ENCODE data around the gene FYCO1.
A peak's percentile ranks its signal among the peaks of the same experiment; 100 is the strongest.
"Not testable (repeated sequence)": the region's sequence is repeated elsewhere in the genome, so short reads cannot be mapped to it uniquely, and the experiment has no call there.

Gene FYCO1

DNA sequence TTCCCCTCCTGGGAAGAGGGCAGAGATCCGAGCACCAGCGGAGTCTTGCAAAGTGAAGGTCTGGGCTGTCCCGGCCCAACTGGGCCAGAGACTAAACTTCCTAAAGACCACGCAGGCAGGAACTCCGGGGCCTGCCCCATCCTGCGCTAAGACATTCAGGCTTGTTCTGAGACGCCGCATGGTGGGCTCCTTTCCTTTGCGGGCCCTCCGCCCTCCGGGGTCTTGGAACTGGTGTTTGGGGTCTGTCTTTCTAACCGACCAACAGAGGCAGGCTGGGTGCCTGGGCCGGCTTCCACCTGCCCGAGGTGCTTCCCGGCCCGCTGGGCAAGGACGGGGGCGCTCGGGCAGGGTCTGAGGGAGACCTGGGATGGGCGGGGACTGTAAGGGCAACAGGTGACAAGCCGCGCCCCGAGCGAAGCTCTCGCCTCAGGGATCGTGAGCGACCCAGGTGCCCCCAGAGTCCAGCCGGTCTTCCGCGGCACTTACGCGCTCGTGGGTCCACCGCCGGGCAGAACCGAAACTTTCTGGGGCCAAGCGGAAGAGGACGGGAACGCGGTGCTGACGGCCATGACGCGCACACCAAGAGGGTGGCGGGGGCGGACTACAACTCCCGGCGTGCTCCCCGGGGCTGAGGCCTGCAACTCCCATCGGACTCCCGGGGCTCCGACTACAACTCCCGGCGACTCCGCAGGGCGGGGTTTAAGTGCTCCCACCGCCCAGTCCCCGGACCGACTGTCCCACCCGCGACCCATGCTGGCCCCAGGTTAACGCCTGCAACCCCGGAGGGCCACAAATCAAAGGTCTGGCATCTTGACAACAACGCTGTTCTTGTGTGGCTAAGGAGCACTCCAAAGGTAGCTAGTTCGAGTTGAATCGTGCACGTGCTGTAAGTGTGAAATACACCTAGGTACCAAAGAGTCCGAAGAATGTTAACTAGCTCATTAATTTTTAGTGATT is at the start of gene FYCO1:
FYCO1 (minus strand) TSS at position 589 of the 957 bp plus-strand sequence. CDS start 10,914 bp downstream, outside the sequence.
- Histone ChIP-seq H3K27ac (ENCODE audit: low read depth, low read length) (peak within 1 kb of the TSS; percentile 85), H3K36me3 (ENCODE audit: control insufficient read depth in 5 of 5, insufficient read depth in 5 of 5, low read length in 5 of 5) (no peaks in the 10 kb centered on the region), H3K27me3 (ENCODE audit: control insufficient read depth in 5 of 5, insufficient read depth in 4 of 5, low read length in 5 of 5) (no peaks in the 10 kb centered on the region), H3K4me1 (ENCODE audit: control insufficient read depth in 5 of 5, insufficient read depth in 5 of 5, low read length in 5 of 5) (peaks cover 8 to 40% (median 33%) of the 10 kb centered on the region in 5 donors), H3K9ac (ENCODE audit: low read length in 5 of 5) (peak within 1 kb of the TSS; percentile 73 to 98 (median 94)), H3K4me3 (ENCODE audit: low read depth in 1 of 5, low read length in 5 of 5) (peak within 1 kb of the TSS; percentile 85 to 92 (median 89)), H3K9me3 (ENCODE audit: control insufficient read depth in 5 of 5, low read length in 5 of 5) (no peaks in the 10 kb centered on the region)

DNA sequence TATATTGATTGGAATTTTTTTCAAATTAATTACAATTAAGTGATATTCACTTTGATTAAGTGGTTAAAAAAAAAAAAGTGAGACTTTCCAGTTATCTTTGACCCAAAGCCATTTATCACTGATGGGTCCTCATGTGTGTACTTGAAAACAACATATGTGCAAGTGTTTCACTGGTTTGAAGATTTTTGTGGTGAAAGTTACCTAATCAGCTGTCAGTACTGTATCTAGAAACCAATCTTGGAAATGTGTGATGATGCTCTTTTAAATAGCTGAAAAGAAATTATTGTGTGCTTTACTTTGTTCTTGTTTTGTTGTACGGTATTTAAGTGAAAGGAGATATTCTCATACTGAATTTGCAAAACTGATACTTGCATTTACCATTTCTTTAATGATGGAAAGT is 43.3 kb upstream of the FYCO1 start:
- Histone ChIP-seq H3K4me1 (ENCODE audit: control insufficient read depth in 5 of 5, insufficient read depth in 5 of 5, low read length in 5 of 5) (no peaks in the 10 kb centered on the region), H3K9ac (ENCODE audit: low read length in 5 of 5) (no peak overlapping the region), H3K4me3 (ENCODE audit: low read depth in 1 of 5, low read length in 5 of 5) (no peak overlapping the region), H3K36me3 (ENCODE audit: control insufficient read depth in 5 of 5, insufficient read depth in 5 of 5, low read length in 5 of 5) (no peaks in the 10 kb centered on the region), H3K27me3 (ENCODE audit: control insufficient read depth in 5 of 5, insufficient read depth in 4 of 5, low read length in 5 of 5) (no peaks in the 10 kb centered on the region), H3K9me3 (ENCODE audit: control insufficient read depth in 5 of 5, low read length in 5 of 5) (peaks cover 0 to 2% (median 0%) of the 10 kb centered on the region in 5 donors), H3K27ac (ENCODE audit: low read depth, low read length) (no peak overlapping the region)

DNA sequence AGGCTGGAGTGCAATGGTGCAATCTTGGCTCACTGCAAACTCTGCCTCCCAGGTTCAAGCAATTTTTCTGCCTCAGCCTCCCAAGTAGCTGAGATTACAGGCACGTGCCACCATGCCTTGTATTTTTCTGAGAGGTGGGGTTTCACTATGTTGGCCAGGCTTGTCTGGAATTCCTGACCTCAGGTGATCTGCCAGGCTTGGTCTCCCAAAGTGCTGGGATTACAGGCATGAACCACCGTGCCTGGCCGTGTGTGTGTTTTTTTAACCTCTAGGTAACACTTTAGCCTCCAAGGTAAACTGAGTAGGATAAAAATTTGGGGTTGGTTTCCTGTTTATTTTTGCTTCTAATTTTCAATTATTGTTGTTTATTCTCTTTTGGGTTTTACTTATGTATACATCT is 42.4 kb upstream of the FYCO1 start:
- H3K4me1 ChIP-seq (ENCODE audit: control insufficient read depth in 5 of 5, insufficient read depth in 5 of 5, low read length in 5 of 5); H3K9me3 ChIP-seq (ENCODE audit: control insufficient read depth in 5 of 5, low read length in 5 of 5); H3K27me3 ChIP-seq (ENCODE audit: control insufficient read depth in 5 of 5, insufficient read depth in 4 of 5, low read length in 5 of 5); H3K9ac ChIP-seq (ENCODE audit: low read length in 5 of 5); H3K27ac ChIP-seq (ENCODE audit: low read depth, low read length); H3K36me3 ChIP-seq (ENCODE audit: control insufficient read depth in 5 of 5, insufficient read depth in 5 of 5, low read length in 5 of 5); H3K4me3 ChIP-seq (ENCODE audit: low read depth in 1 of 5, low read length in 5 of 5): not testable (repeated sequence)

DNA sequence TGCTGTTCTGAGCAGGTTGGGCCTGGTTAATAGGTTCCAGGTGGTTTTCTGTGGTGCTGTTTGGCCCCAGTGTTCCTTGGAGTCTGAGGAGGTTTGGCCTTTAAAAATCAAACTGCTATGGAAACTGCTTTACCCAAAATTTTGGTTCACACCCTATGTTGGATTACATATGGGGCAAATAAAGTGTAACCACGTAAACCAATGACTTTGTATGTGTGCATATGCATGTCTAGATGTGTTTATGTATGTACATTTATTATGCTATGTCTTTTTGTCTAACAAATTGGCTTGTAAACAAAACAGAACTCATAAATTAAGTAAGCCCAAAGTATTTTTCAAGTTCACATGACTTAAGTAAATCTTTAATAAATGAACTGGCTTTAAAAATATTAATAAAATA is 40.6 kb upstream of the FYCO1 start:
- H3K9me3 ChIP-seq (ENCODE audit: control insufficient read depth in 5 of 5, low read length in 5 of 5): peaks cover 0 to 3% (median 0%) of the 10 kb centered on the region in 5 donors
- H3K36me3 ChIP-seq (ENCODE audit: control insufficient read depth in 5 of 5, insufficient read depth in 5 of 5, low read length in 5 of 5): no peaks in the 10 kb centered on the region
- H3K27ac ChIP-seq (ENCODE audit: low read depth, low read length): no peak overlapping the region
- H3K27me3 ChIP-seq (ENCODE audit: control insufficient read depth in 5 of 5, insufficient read depth in 4 of 5, low read length in 5 of 5): no peaks in the 10 kb centered on the region
- no peak overlapping the region for H3K9ac ChIP-seq (ENCODE audit: low read length in 5 of 5)
- H3K4me3 ChIP-seq (ENCODE audit: low read depth in 1 of 5, low read length in 5 of 5): no peak overlapping the region
- H3K4me1 ChIP-seq (ENCODE audit: control insufficient read depth in 5 of 5, insufficient read depth in 5 of 5, low read length in 5 of 5): no peaks in the 10 kb centered on the region

DNA sequence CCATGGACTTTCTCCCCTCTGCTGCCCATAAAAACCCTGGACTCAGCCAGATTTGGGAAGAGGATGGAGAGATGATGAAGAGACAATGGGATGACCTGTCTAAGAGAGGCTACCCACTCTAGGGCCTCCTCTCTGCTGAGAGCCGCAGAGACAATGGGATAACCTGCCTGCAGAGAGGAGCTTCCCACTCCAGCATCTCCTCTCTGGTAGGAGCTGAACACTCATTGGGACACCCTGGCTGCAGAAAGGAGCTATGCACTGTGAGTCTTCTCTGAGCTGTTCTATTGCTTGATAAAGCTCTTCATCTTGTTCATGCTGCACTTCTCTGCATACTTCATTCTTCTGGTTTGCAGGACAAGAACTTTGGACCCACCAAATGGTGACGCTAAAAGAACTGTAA is 36.1 kb upstream of the FYCO1 start:
- Histone ChIP-seq H3K27me3 (ENCODE audit: control insufficient read depth in 5 of 5, insufficient read depth in 4 of 5, low read length in 5 of 5) (no peaks in the 10 kb centered on the region), H3K4me1 (ENCODE audit: control insufficient read depth in 5 of 5, insufficient read depth in 5 of 5, low read length in 5 of 5) (no peaks in the 10 kb centered on the region), H3K9ac (ENCODE audit: low read length in 5 of 5) (no peak overlapping the region), H3K4me3 (ENCODE audit: low read depth in 1 of 5, low read length in 5 of 5) (no peak overlapping the region), H3K36me3 (ENCODE audit: control insufficient read depth in 5 of 5, insufficient read depth in 5 of 5, low read length in 5 of 5) (no peaks in the 10 kb centered on the region), H3K27ac (ENCODE audit: low read depth, low read length) (no peak overlapping the region), H3K9me3 (ENCODE audit: control insufficient read depth in 5 of 5, low read length in 5 of 5) (peaks cover 0 to 10% (median 10%) of the 10 kb centered on the region in 5 donors)

DNA sequence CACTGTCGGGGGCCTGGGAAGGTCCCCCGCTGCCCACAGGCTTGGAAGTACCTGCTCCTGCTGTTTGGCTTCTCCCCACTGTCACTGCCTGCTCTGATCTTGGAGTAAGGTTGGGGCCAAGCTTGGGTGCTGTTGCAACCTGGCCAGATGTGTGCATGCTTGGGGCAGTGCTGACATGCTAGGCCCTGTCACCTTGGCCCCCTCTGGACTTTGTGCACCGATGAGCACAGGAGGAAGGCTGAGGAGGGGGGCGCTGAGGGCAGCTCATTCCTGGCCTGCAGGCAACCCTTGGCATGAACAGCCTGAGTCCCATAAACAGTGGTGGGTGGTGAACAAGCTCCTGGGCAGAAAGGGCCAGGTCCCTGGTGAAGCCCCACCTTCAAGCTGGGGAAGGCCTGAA is 35.6 kb upstream of the FYCO1 start:
- H3K4me1 ChIP-seq (ENCODE audit: control insufficient read depth in 5 of 5, insufficient read depth in 5 of 5, low read length in 5 of 5): no peaks in the 10 kb centered on the region
- no peak overlapping the region for H3K9ac ChIP-seq (ENCODE audit: low read length in 5 of 5)
- no peaks in the 10 kb centered on the region for H3K36me3 ChIP-seq (ENCODE audit: control insufficient read depth in 5 of 5, insufficient read depth in 5 of 5, low read length in 5 of 5)
- no peak overlapping the region for H3K27ac ChIP-seq (ENCODE audit: low read depth, low read length)
- no peak overlapping the region for H3K4me3 ChIP-seq (ENCODE audit: low read depth in 1 of 5, low read length in 5 of 5)
- H3K27me3 ChIP-seq (ENCODE audit: control insufficient read depth in 5 of 5, insufficient read depth in 4 of 5, low read length in 5 of 5): no peaks in the 10 kb centered on the region
- H3K9me3 ChIP-seq (ENCODE audit: control insufficient read depth in 5 of 5, low read length in 5 of 5): peaks cover 0 to 10% (median 10%) of the 10 kb centered on the region in 5 donors

DNA sequence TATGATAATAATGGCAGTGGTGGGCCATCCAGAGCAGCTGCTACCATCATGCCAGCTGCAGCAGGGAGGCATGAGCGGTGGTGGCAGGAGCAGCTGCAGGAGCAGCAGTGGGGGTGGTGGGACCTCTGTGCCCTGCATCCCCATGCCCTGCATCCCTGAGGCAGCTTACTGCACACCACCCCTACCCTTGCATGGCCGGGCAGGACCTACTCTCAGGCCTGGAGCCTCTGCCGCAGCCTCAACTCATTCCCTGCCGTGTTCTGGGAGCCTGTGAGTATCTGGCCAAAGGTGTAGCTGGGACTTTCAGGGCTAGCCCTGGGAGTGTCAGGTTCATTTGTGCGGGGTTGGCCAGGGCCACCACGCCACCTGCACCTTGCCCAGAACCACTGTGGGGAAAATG is 35.0 kb upstream of the FYCO1 start:
- Histone ChIP-seq H3K36me3 (ENCODE audit: control insufficient read depth in 5 of 5, insufficient read depth in 5 of 5, low read length in 5 of 5) (no peaks in the 10 kb centered on the region), H3K9ac (ENCODE audit: low read length in 5 of 5) (no peak overlapping the region), H3K27ac (ENCODE audit: low read depth, low read length) (no peak overlapping the region), H3K4me3 (ENCODE audit: low read depth in 1 of 5, low read length in 5 of 5) (no peak overlapping the region), H3K27me3 (ENCODE audit: control insufficient read depth in 5 of 5, insufficient read depth in 4 of 5, low read length in 5 of 5) (no peaks in the 10 kb centered on the region), H3K4me1 (ENCODE audit: control insufficient read depth in 5 of 5, insufficient read depth in 5 of 5, low read length in 5 of 5) (no peaks in the 10 kb centered on the region), H3K9me3 (ENCODE audit: control insufficient read depth in 5 of 5, low read length in 5 of 5) (peaks cover 0 to 10% (median 10%) of the 10 kb centered on the region in 5 donors)

DNA sequence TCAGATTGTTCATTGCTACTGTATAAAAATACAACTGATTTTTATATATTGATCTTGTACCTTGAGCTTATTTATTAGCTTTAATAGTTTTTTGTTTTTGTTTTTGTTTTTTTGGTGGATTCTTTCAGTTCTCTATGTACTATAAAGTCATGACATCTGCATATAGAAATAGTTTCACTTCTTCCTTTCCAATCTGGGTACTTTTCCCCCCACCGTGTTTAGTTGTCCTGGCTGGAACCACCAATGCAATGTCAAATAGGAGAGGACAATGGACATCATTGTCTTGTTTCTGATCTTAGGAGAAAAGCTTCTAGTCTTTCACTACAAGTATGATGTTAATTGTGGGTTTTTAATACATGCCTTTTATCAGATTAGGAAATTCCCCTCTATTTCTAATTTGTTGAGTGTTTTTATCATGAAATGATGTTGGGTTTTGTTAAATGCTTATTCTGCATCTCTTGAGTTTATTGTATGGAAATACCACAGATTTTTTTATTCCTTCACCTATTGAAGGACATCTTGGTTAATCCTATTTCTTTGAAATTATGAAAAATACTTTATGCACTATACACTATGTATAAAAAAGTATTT is 34.4 kb upstream of the FYCO1 start:
- Histone ChIP-seq H3K27me3 (ENCODE audit: control insufficient read depth in 5 of 5, insufficient read depth in 4 of 5, low read length in 5 of 5) (no peaks in the 10 kb centered on the region), H3K4me1 (ENCODE audit: control insufficient read depth in 5 of 5, insufficient read depth in 5 of 5, low read length in 5 of 5) (no peaks in the 10 kb centered on the region), H3K4me3 (ENCODE audit: low read depth in 1 of 5, low read length in 5 of 5) (no peak overlapping the region), H3K9me3 (ENCODE audit: control insufficient read depth in 5 of 5, low read length in 5 of 5) (peaks cover 0 to 10% (median 10%) of the 10 kb centered on the region in 5 donors), H3K9ac (ENCODE audit: low read length in 5 of 5) (no peak overlapping the region), H3K27ac (ENCODE audit: low read depth, low read length) (no peak overlapping the region), H3K36me3 (ENCODE audit: control insufficient read depth in 5 of 5, insufficient read depth in 5 of 5, low read length in 5 of 5) (no peaks in the 10 kb centered on the region)

DNA sequence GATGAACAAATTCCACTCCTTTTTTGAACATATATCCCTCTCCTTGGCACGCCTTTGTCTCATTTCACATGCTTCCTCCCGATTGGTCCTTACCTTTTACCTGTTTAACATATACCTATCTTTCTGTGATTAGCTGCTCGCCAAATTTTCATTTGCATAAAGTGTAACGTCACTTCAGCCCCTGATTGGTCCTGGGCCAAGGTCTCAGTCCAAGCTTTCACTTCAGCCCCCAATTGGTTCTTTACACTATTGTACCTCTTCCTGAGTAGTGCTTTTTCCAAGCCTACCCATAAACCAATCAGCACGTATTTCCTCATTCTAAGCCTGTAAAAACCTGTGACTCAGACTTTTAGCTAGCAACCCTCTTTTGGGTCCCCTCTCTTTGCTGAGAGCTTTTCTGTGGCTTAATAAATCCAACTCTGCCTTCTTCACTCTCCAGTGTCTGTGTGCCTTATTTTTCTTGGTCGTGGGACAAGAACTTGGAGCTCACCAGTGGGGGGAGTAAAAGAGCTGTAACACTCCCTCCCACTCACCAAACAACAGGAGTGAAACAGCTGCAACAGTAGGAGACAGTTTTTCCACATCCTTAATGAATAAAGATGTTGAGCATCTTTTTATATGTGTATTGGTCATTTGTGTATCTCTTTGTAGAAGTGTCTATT is 32.2 kb upstream of the FYCO1 start:
- H3K9me3 ChIP-seq (ENCODE audit: control insufficient read depth in 5 of 5, low read length in 5 of 5): peaks cover 0 to 10% (median 10%) of the 10 kb centered on the region in 5 donors
- no peaks in the 10 kb centered on the region for H3K4me1 ChIP-seq (ENCODE audit: control insufficient read depth in 5 of 5, insufficient read depth in 5 of 5, low read length in 5 of 5)
- no peak overlapping the region for H3K27ac ChIP-seq (ENCODE audit: low read depth, low read length)
- H3K36me3 ChIP-seq (ENCODE audit: control insufficient read depth in 5 of 5, insufficient read depth in 5 of 5, low read length in 5 of 5): no peaks in the 10 kb centered on the region
- H3K27me3 ChIP-seq (ENCODE audit: control insufficient read depth in 5 of 5, insufficient read depth in 4 of 5, low read length in 5 of 5): no peaks in the 10 kb centered on the region
- no peak overlapping the region for H3K4me3 ChIP-seq (ENCODE audit: low read depth in 1 of 5, low read length in 5 of 5)
- H3K9ac ChIP-seq (ENCODE audit: low read length in 5 of 5): no peak overlapping the region
